Measurements from ENCODE around the gene NTSR1. TPM values are rescaled to one million over a fixed set of nuclear protein-coding genes. Genes with fewer than 3 reads are reported as not detected.

The NTSR1 gene
- polyA plus RNA-seq, 4 donors: 1.0 to 1.4 (median 1.2) TPM

DNA sequence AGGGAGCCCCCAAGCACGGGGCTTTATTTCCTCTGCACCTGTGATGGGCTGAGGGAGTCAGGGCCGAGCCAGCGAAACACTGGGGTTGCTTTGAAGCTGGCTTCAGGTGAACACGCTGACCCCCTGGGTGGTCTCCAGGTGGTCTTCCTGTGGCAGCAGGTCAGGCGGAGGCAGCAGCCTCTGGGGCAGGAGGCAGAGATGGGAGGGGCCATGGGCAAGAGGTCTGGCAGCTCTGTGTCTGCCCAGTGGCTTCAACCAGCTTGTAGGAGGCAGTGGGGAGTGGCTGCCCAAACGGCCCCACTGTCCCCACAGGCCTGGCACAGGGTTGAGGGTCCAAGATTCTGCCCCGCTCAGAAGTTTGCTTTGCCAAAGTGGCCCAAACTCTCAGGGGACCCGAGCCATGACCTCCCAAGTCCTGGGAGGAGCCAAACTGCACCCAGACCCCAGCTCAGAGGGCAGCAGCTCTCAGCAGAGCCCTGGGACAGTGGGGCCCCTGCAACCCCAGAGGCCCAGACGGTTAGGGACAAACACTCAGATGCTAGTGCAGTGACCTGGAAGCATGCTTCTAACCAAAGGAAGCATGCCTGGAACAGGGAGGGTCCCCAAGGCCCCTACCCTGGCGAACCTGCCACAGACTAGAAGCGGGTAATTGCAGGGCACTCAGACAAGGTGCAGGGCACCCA lies 15.3 kb downstream of the NTSR1 start:
- no peak for DNase-seq (ENCODE audit: low read depth in 4 of 4, low spot score in 3 of 4)

DNA sequence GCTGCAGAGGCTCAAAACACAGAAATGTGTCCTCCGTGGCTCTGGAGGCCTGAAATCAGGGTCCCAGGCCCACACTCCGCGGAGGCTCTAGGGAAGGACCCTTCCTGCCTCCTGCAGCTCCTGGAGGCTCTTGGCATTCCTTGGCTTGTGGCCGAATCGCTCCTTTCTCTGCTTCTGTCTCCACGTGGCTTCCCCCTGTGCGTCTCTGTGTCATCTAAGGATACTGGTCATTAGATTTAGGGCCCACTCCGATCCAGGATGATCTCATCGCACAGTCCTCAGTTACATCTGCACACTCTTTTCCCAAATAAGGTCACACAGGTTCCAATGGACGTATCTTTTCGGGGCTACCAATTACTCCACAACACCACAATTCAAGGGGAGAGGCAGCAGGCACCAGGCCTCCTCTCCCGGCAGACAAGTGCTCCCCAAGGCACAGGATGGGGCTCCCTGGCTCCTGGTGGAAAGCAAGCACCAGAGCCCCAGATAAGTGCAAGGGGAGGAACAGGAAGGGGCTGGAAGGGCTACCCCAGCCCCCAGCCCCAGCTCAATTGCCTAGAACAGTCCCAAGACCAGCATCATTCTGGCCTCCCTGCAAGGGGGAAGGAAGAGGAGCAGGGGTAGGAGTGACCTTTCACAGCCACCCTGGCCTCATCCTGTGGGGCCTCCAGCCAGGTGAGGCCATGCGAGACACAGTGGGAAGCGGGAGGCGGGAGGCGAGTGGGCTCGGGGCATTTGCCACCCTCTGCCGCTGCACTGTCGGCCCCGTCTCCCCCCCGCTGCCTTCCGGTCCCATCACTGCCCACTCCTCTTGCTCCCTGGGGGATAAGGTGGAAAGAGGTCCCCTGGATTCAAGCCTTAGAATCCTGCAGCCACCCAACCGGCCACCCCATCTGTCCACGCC lies 16.3 kb downstream of the NTSR1 start:
- no peak for DNase-seq (ENCODE audit: low read depth in 4 of 4, low spot score in 3 of 4)

DNA sequence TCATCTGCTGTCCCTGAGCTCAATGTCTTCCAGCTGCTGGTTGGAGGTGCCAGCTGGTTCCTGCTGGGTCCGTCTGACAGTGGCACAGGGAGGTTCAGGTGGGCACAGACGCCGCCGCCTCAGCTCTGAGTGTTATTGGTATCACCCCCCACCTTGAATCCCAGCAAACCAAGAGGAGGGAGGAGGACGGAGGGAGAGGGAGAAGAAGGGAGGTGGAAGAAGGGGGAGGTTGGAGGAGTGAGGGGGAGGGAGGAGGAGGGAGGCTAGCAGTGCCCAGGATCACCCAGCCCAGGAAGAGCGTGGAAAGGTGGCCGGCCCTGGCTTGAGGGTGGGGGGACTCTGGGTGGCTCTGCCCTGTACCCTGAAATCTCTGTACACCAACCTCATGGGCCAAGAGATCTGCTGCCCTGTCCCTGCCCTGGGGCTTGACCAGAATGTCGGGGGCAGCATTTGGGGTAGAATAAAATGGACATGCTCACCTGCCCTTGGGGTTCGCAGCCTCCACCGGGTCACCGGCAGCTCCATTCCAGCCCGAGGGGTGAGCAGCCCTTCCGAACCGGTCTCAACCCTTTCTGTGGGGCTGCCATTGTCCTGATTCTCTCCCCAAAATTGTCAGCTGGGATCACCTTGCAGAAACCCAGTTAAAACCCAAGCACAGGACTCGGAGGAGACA lies 17.1 kb downstream of the NTSR1 start:
- no peak for DNase-seq (ENCODE audit: low read depth in 4 of 4, low spot score in 3 of 4)

DNA sequence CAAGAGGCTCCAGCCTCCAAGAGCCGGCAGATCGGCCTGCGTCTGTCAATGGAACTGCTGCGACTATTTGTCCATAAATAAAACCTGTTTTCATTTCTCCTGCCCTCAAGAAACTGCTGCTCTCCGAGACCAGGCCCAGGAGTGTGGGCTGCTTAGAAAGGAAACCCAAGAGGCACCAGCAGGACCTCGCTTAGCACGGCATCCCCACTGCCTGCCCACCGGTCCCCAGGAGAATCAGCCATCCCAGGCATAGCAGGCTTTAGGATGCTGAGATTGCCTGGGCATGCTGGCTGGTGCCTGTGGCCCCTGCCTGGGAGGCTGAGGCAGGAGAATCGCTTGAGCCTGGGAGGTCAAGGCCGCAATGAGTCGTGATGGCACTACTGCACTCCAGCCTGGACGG lies 17.6 kb downstream of the NTSR1 start:
- DNase-seq (ENCODE audit: low read depth in 4 of 4, low spot score in 3 of 4): no peak

DNA sequence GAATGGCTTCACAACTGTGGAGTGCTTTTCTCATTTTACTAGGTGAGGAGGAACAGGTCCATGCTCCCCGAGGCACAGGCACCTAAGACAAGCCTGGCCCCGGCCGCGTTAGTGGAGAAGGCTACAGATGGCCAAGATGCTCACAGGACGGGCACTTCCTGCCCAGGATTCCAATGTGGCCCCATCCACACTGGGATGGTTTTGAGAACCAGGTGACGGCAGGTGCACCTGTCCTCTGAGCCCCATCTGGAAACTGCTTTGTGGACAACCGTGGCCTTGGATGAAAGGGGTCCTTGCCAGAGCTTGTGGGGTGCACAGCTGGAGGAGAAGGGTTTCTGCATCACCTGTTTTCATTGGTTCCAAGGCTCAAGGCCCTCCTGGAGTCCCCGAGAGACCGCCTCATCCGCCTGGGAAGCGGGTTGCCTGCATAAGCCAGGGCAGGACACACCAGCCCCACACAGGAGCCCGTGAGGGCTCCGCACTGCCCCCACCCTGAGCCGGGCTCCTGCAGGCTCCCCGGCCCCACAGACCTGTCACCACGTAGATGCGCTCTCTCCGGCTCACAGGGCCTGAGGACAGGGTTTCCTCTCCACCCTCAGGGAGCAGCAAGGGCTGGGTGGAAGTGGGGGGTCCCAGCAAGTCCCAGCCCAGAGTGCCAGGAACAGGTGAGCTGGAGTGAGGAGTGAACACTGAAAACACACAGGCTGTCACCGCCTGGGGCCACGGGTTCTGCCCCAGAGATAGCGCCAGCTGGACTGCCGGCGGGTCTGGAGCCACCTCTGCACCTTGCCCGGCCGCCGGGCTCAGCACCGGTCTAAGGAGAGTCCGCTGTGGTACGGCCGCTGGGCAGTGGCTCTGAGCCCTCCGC lies 18.3 kb downstream of the NTSR1 start:
- no peak for DNase-seq (ENCODE audit: low read depth in 4 of 4, low spot score in 3 of 4)

DNA sequence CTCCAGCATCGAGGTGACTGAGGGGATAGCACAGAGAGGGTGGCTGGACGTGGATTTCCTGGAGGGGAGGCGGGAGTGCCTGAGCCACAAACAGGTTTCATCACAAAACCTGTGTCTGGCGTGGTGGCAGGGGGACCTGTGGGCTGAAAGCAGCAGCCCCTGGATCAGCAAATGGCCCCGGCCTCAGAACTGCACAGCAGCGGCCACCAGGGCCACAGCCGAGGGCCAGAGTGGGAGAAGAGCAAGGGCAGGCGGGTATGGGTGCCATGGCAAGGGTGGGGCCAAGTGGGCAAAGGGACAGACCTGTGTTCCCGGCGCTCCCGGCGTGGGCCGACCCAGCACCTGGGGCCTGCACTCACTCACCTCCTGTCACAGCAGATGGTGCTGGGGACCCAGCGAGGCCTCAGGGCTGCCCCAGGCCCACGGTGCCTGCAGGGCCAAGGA lies 19.0 kb downstream of the NTSR1 start:
- DNase-seq (ENCODE audit: low read depth in 4 of 4, low spot score in 3 of 4): no peak

DNA sequence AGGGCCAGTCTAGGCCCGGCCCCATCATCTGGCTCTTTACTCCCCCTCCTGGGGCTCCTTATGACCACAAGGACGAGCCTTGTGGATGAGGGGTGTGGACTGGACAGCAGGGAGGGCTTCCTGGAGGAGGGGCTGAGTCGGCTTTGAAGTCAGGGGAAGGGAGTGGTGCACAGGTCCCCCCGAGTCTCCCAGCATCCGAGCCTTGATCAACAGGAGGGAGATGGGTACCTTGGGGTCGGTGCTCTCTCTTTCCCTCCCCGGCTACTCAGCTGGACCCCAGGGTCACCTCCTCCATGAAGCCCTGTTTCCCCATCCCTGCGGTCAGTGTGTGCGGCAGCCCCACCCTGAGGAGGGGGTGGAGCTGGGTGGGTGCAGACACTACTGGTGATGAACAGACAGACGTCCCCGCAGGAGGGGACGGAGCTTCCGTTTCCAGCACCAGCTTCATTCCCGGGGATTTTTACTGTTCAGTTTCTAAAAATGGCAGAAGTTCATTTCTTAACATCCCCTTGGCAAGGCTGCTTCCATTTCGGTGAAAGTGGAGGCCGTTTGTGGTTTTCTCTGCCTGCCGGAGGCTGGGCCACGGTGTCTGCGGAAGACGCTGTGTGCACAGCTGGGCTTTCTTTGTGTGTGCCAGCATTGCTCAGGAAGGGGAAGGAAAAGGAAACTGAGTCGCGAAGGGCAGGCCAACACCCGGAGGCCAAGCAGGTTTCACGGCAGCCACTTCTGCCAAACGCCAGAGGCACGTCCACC lies 19.6 kb downstream of the NTSR1 start:
- no peak for DNase-seq (ENCODE audit: low read depth in 4 of 4, low spot score in 3 of 4)

DNA sequence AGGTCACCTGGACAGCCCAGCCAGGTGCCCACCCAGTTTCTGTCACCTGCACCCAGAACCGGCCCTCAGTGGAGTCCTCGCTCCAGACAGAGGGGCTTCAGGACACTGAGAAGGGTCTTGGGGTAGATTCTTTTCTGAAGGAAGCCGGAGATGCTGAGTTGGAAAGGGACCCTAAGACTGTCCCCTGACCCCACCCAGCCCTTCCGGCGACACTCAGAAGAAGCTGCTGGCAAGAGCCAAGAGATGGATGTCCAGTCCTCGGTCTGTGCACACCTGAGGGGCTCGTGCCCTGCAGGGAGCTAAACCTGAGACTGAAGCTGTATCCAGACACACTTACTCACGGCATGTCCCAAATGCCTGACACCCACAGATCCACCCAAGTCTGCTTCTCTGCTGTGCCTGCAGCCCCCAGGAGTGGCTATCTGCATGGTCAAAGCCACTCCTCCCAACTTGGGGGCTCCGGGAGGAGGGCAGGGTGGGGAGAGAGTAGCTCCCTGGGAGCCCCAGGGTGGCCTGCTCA lies 20.2 kb downstream of the NTSR1 start:
- no peak for DNase-seq (ENCODE audit: low read depth in 4 of 4, low spot score in 3 of 4)

DNA sequence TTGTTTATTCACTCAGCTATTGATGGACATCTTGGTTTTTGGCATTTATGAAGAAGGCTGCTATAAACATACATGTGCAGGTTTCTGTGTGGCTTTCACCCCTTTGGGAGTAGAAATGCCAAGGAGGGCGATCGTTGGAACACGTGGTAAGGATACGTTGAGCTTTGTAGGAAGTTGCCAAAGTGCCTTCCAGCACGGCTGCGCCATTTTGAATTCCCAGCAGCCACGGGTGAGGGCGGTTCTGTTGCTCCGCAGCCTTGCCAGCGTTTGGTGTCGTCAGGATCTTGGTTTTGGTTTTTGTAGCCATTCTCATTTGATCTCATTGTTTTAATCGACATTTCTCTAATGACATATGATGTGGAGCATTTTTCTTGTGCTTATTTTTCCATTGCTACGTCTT lies 21.8 kb downstream of the NTSR1 start:
- no peak for DNase-seq (ENCODE audit: low read depth in 4 of 4, low spot score in 3 of 4)

DNA sequence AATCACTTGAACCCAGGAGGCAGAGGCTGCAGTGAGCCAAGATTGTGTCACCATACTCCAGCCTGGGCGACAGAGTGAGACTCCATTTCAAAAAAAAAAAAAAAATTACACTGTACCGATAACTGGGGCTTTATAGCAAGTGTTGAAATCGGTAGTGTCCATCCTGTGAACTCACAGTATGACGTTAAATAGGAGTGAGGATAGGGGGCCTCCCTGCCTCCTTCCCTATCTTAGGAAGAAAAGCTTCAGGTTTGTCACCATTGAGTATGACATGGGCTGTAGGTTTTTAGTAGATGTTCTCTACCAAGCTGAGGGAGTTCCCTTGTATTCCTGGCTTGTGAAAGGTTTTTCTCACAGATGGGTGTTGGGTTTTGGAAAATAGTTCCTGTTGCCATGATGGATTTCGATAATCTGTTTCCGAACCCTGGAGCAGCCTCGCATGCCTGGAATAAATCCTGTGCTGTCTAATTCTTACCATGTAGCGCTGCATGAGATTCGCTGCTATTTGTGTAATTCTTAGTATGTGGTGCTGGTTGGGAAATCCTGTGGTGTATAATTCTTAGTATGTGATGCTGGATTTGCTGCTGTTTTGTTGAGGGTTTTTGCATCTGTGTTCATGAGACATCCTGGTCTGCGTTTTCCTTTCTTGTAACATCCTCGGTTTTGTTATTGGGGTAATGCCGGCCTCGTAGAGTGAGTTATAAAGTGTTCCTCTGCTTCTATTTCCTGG lies 23.6 kb downstream of the NTSR1 start:
- DNase-seq (ENCODE audit: low read depth in 4 of 4, low spot score in 3 of 4): no peak

DNA sequence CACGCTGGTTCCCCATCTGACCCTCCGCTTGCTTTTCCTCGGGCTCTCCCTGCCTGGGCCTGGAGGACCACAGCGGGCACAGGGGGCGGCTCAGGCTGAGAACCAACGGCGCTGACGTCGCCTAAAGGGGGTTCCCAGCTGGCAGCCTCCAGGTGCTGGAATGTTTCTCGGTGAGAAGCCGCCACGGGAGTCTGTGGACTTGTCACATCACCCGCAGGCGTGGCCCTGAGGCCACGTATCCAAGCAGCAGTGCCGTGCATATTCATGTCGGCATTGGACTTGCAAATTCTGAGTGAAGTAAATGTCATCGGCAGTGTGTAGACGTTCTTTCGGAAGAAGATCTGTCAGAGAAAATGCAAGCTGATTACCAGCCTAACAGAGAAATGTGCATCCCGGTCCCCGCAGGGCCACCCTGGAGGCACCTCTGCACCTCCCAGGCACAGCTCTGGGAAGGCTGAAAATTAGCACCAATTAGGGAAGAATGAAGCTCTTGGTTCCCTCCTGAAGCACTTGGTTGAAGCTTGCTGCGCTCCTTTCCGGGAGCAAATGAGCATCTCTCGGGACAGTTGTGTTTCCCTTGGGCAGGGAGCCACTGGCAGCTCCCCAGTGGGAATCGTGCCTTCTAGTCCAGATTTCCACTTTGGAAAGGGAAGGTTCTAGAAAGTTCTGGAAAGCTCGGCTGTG lies 24.3 kb downstream of the NTSR1 start:
- DNase-seq (ENCODE audit: low read depth in 4 of 4, low spot score in 3 of 4): no peak

DNA sequence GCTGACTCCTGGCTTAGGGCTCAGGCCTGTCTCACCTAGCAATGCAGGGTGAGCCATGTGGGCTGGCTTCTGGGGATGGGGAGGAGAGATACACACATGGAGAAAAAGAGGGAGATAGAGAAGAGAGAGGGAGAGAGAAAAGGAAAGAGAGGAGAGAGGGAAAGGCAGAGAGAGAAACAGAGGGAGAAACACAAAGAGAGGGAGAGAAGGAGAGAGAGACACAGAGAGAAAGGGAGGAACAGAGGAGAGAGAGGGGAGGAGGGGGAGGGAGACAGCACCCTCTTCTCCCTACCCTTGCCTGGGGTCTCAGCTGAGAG lies 24.8 kb downstream of the NTSR1 start:
- no peak for DNase-seq (ENCODE audit: low read depth in 4 of 4, low spot score in 3 of 4)

DNA sequence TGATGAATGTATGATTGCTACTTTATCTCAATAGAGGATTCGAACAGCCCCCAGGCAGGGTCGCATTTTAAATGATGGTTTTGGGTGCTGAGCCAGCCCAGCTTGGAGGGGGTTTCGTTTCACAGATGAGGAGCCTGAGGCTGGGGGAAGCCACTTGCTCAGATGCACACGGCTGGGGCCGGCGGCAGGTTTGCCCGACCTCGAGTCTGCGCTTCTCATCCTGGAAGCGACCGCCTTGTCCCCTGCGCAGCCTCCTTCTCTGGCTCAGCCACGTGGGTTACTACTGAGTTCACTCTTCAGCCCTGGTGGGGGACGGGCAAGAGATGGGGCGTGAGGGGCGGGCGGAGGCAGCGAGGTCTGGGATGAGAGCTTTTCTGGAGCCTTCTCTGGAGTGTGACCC lies 25.3 kb downstream of the NTSR1 start:
- DNase-seq (ENCODE audit: low read depth in 4 of 4, low spot score in 3 of 4): no peak

DNA sequence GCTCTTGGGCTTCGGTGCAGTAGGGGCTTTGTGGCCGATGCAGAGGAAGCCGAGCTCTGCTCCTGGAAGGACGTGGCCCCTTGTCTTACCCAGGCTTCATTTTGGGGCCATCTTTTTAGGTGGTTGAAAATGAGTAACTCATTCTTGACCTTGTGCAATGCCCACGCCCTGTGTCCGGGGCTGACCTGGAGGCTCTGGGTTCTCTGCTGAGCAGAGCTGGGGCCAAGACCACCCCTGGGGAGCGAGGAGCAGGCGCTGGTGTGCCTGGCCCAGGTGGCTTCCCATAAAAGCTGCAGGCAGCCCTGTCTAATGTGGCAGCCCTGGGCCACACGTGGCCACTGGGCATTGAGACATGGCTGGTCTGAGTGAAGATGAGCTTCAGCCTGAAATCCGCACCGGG lies 25.7 kb downstream of the NTSR1 start:
- no peak for DNase-seq (ENCODE audit: low read depth in 4 of 4, low spot score in 3 of 4)

DNA sequence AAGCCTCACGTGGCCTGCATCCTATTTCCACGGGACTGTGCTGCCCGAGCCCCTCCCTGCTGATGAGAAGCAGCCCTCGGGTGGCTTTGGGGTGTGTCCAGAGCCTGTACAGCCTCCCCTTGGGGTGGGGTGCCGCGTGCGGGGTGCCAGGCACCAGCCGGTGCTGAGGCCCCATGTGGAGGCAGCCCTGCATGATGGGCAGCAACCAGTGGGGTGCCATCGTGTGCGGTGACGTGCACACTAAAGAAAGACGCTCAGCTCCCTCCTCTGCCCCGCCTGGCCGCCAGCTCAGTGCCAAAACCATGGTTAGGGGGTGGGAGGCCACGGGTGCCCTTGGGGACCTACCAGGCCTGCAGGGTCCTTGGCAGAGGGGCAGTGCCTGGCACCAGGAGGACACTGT lies 26.2 kb downstream of the NTSR1 start:
- no peak for DNase-seq (ENCODE audit: low read depth in 4 of 4, low spot score in 3 of 4)

DNA sequence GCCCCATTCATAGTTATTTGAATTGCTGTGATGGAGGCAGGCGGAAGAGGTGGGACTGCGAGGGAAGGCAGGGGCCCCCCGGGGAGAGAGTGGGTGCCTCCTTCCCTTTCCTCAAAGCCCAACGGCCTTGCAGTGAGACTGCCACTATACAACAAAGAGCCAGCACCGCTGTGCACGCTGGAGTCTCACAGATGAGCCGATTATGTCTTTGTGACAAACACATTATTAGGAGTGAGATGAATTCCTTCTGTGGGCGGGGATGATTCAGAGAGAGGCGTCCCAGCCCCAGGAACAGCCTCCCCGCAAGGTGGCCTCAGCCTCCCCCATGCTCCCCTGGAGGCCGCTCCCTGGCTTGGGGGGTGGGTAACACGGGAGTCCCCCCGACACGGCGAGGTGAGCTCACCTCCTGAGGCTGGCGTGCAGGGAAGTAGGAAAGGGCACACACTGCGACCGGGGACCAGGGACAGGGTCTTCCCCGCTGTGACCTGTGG lies 26.7 kb downstream of the NTSR1 start:
- DNase-seq (ENCODE audit: low read depth in 4 of 4, low spot score in 3 of 4): no peak

DNA sequence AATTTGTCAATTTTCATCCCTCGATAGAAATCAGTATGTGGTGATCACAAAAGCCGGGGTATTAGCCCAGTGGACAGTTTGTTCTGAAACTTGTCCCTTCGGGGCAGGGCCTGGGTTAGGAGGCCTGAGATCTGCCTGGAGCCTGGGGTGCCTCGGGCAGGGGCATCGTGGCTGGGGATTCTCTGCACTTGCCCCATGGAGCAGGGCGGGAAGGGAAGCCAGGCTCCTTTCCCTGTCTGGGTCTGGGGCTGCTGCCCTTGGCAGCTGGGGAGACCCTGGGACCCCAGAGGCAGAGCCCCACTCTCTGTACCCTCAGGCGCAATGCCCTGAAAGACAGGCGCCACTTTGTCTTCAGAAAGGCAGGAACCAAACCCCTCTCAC lies 27.4 kb downstream of the NTSR1 start:
- no peak for DNase-seq (ENCODE audit: low read depth in 4 of 4, low spot score in 3 of 4)

DNA sequence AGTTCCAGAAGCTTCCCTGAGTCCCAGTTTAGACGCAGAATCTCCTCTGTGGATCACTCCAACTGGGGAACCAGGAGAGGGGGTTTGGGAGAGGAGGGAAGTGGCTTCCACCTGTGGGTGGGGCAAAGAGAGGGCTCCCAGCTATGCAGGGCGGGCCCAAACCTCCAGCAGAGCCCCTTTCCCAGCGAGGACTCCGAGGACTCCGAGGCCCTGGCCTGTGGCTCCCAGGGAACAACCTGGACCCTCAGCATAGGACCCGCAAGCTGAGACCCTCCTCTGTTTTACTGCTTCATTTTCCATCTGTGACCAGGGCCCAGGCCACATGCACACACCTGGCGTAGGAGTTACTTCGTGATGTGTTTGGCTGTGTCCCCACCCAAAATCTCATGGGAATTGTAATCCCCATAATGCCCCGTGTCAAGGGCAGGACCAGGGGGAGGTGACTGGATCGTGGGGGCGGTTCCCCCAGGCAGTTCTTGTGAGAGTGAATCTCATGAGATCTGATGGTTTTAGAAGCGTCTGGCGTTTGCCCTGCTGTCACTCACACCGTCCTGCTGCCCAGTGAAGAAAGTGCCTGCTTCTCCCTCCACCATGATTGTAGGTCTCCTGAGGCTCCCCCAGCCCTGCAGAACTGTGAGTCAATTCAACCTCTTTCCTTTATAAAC lies 27.9 kb downstream of the NTSR1 start:
- no peak for DNase-seq (ENCODE audit: low read depth in 4 of 4, low spot score in 3 of 4)
